ENCODE results near the gene SERGEF.
A peak's percentile ranks its signal among the peaks of the same experiment; 100 is the strongest.

Gene SERGEF

GRCh38 chr11:18012906-18013781 lies at the start of gene SERGEF:
SERGEF (minus strand) TSS chr11:18013047; CDS start chr11:18013010, 37 bp downstream.
- DNase-seq (ENCODE audit: low read depth) = peak; percentile 83

- no peak for DNase-seq (ENCODE audit: low read depth)
Measured at GRCh38 chr11:18061351-18061750, 48.5 kb upstream of the SERGEF start.

DNA sequence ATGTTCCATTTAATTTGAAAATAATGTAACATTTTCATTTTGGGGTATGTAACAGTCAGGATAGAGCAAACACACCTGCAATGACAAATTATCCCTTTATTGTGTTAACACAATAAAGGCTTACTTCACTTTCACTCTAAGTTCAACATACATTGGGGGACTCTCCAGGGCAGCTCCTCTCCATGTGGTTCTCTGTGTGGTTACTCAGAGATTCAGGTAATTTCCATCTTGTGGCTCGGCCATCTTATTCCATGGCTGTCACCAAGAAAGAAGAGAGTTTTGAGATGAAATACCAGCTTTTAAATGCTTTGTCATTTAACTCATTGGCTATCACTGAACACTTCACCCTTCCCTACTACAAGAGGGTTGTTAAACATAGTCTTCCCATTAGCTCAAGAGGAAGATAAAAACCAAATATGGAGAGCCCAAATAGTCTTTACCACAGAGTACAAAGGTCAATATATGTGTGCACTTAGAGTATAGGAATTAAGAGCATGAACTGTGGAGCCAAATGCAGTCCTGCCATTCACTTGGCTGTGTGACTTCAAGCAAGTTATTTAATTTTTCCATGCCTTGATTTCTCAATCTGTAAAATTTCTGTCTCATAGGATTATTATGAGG lies 43.8 kb upstream of the SERGEF start:
- no peak for DNase-seq (ENCODE audit: low read depth)

- no peak for DNase-seq (ENCODE audit: low read depth)
Measured at GRCh38 chr11:18054511-18055103, 41.8 kb upstream of the SERGEF start.

- no peak for DNase-seq (ENCODE audit: low read depth)
Measured at GRCh38 chr11:18050848-18051247, 38.0 kb upstream of the SERGEF start.

GRCh38 chr11:18046116-18046777 lies 33.4 kb upstream of the SERGEF start, which contains the start of gene TPH1:
TPH1 (minus strand) TSS chr11:18046269; CDS start chr11:18040762, 5,507 bp downstream.
- no peak for DNase-seq (ENCODE audit: low read depth)

GRCh38 chr11:18036456-18036855 lies 23.6 kb upstream of the SERGEF start:
- no peak for DNase-seq (ENCODE audit: low read depth)

GRCh38 chr11:18027475-18027874 lies 14.6 kb upstream of the SERGEF start:
- no peak for DNase-seq (ENCODE audit: low read depth)

GRCh38 chr11:18022419-18022818 lies 9.6 kb upstream of the SERGEF start:
- DNase-seq (ENCODE audit: low read depth) = no peak

- no peak for DNase-seq (ENCODE audit: low read depth)
Measured at GRCh38 chr11:18019650-18020049, 6.8 kb upstream of the SERGEF start.

DNA sequence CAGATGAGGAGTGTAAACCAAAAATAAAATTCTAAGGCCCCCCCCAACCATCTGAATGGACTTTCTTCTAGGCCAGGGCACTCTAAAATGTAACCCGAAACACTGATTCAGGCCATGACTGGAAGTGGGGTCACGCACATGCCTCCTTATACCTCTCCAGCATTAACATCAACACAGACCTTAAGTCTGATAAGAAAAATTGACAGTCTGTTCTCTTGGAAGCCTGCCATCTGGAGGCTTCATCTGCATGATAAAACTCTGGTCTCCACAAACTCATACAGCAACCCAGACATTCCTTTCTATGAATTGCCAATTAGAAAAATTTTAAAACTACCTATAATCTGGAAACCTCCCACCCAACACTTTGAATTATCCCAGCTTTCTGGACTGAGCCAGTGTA lies 3.9 kb upstream of the SERGEF start:
- DNase-seq (ENCODE audit: low read depth) = no peak

DNA sequence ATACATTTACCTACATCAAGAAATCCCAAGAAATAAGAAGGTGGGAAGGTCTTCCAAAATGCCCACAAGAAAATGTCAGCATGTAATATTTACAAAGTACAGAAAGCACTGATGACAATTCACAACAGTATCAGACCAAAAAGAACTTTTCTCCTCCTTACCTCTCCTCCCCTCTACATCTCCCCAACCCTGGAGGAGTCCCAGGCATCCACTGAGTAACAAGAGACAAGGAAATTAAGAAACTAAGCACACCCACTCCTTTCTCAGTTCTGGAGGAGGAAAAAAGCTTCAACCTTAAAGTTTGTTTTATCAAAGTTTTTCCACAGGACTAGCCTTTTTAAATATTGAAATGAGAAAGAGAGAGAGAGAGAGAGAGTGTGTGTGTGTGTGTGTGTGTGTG lies 2.0 kb upstream of the SERGEF start:
- no peak for DNase-seq (ENCODE audit: low read depth)

- no peak for DNase-seq (ENCODE audit: low read depth)
Measured at GRCh38 chr11:18013790-18014507, 1.1 kb upstream of the SERGEF start.

DNA sequence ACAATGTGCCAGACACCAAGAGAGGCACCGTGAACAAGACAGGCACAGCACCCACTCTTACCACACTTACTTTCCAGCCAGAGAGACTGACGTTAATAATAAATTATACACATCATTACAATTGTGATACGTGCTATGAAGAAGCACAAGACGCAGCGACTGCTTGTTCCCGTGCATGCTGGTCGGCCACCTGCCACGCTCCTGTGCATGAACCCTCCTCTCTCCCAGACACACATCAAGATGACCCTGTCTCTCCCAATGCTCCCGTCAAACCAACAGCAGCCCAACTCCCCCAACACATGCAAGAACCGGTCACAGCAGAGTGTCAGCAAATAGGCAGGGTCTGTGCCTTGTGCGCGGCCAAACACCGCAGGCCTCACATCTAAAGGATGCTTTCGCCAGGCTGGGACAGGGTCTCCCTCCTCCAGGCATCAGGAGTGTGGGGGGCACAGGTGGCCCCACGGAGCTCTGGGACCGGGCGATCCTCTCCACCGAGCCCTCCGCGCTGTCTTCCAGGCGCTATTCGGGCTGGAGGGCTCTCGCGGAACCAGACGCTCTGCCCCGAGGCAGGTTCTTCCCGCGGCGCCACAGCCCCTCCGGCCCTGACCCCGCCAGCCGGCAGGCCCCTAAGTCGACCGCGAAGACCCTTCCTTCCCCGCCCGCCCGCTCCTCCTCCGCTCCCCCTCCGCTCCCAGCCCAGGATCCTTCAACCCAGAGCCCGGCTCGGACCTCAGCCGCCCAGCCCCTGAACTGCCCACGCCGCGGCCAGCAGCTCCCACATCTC lies 533 bp downstream of the SERGEF start:
- DNase-seq (ENCODE audit: low read depth) = no peak

- DNase-seq (ENCODE audit: low read depth) = no peak
Measured at GRCh38 chr11:18011633-18012032, 1.2 kb downstream of the SERGEF start.

GRCh38 chr11:18010977-18011586 lies 1.8 kb downstream of the SERGEF start:
- no peak for DNase-seq (ENCODE audit: low read depth)

- DNase-seq (ENCODE audit: low read depth) = no peak
Measured at GRCh38 chr11:18010121-18010670, 2.7 kb downstream of the SERGEF start.

DNA sequence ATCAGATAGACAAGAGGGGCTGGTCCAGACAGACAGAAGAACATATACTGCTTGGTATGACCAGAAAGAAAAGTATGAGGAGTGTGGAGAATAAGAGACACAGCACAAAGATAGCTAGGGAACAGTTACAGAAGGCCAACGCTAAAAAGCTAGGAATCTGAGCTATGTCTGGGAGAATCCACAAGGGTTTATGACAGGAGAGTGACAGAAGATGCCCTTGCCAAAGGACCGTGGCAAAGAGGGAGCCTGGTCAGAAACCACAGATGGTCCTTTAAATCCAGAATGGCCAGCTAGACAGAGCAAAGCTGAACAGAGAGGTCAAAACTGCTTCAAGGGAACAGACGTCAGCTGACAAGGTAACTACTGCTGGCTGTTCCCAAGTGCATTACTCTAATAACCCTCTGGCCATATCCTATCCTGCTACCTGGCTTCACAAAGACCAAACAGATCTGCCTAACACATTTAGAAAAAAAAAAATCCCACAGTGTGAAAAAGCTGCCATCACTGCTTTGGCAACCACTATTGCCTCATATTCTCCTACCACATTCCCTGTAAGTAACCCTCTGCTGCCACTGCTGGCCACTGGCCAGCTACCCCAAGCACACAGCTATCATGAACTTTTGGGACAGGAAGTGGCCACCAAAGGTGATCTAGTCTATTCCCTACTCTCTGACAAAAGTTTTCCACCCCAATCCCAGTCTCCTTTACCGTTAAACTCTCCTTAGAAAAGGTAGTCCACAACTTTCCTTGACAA lies 7.3 kb downstream of the SERGEF start:
- DNase-seq (ENCODE audit: low read depth) = no peak

GRCh38 chr11:18001191-18001590 lies 11.7 kb downstream of the SERGEF start:
- DNase-seq (ENCODE audit: low read depth) = no peak

All from stimulated activated CD8-positive, alpha-beta memory T cell treated with anti-CD3 and anti-CD28 coated beads, Interleukin-7, amount 100 ng/mL, for 24 hours (primary cell).